Keratinocyte (primary cell): ENCODE measurements around the gene LCTL. TPM values are rescaled to one million over a fixed set of nuclear protein-coding genes. Genes with fewer than 3 reads are reported as not detected.

Experiments used
- DNase-seq: peaks from one replicate; pipeline ENCODE4 v3.0.0-alpha.2; 2011; ENCODE audit warnings: low read depth, missing footprints, low spot score
- FAIRE-seq: peaks from 2 replicates; lab custom pipeline; 2011; peaks lifted over from hg19 to GRCh38; lab: Jason Lieb, UNC
- H2AFZ ChIP-seq: 2 replicates; pipeline ENCODE4 v1.6.0; 2012; ENCODE audit warnings: low read length, control low read depth, inconsistent platforms; ENCODE audit not compliant: control insufficient read depth
- H3K27ac ChIP-seq: 2 replicates; pipeline ENCODE4 v1.5.1; 2011; ENCODE audit warnings: low read length; ENCODE audit not compliant: control insufficient read depth, insufficient read depth
- H3K27me3 ChIP-seq: 3 replicates; pipeline ENCODE4 v1.6.0; 2011; ENCODE audit warnings: low read length; ENCODE audit not compliant: control insufficient read depth, insufficient read depth; ENCODE audit errors: extremely low read depth
- H3K36me3 ChIP-seq, 2 experiments: 2 replicates in 1 of 2; 3 replicates in 1 of 2; pipeline ENCODE4 v1.5.1; 2011; ENCODE audit warnings: low read length in 2 of 2, mild to moderate bottlenecking in 1 of 2; ENCODE audit not compliant: control insufficient read depth in 2 of 2, insufficient read depth in 2 of 2; ENCODE audit errors: extremely low read depth in 1 of 2
- H3K4me1 ChIP-seq: 3 replicates; pipeline ENCODE4 v1.5.1; 2011; ENCODE audit warnings: low read length; ENCODE audit not compliant: control insufficient read depth, insufficient read depth; ENCODE audit errors: extremely low read depth
- H3K4me2 ChIP-seq: 3 replicates; pipeline ENCODE4 v1.6.0; 2011; ENCODE audit warnings: low read depth, low read length; ENCODE audit not compliant: control insufficient read depth, insufficient read depth; ENCODE audit errors: extremely low read depth
- H3K4me3 ChIP-seq, 3 experiments: fragments of 200-600 bp in 1 of 3; sonication (generic) in 1 of 3; 2 replicates in 2 of 3; 3 replicates in 1 of 3; pipeline ENCODE4 v1.5.1; 2011 to 2016; ENCODE audit warnings: low read length in 3 of 3, mild to moderate bottlenecking in 3 of 3, control low read depth in 2 of 3, inconsistent platforms in 1 of 3, low read depth in 1 of 3, mixed read lengths in 1 of 3, mixed run types in 1 of 3, moderate library complexity in 1 of 3; ENCODE audit not compliant: control insufficient read depth in 2 of 3, insufficient read depth in 2 of 3; ENCODE audit errors: extremely low read depth in 1 of 3
- H3K79me2 ChIP-seq: 2 replicates; pipeline ENCODE4 v1.6.0; 2012; ENCODE audit warnings: low read length; ENCODE audit not compliant: control insufficient read depth, insufficient read depth
- H3K9ac ChIP-seq: 3 replicates; pipeline ENCODE4 v1.6.0; 2011; ENCODE audit warnings: low read length; ENCODE audit not compliant: control insufficient read depth, insufficient read depth; ENCODE audit errors: extremely low read depth
- H3K9me1 ChIP-seq: 3 replicates; pipeline ENCODE4 v1.6.0; 2011; ENCODE audit warnings: low read length; ENCODE audit not compliant: control insufficient read depth, insufficient read depth; ENCODE audit errors: extremely low read depth
- H3K9me3 ChIP-seq: 2 replicates; pipeline ENCODE4 v1.5.1; 2012; ENCODE audit warnings: low read depth, low read length; ENCODE audit not compliant: control insufficient read depth
- H4K20me1 ChIP-seq: 3 replicates; pipeline ENCODE4 v1.6.0; 2011; ENCODE audit warnings: low read length; ENCODE audit not compliant: control insufficient read depth, insufficient read depth; ENCODE audit errors: extremely low read depth
- EZH2 ChIP-seq: IDR thresholded peaks from one replicate; pipeline ENCODE4 v1.6.1; 2012; ENCODE audit warnings: inconsistent platforms, mild to moderate bottlenecking, low read length, moderate library complexity
- dilution Hi-C: fragments of 300-500 bp; cut with MboI; formaldehyde crosslinking; loops from one replicate; pipeline ENCODE4 v1.7.0; 2020; ENCODE audit warnings: low sequenced_read_pairs; ENCODE audit not compliant: extremely low pct_ligation_motif_present
- polyA plus RNA-seq, 5 experiments: library from polyadenylated mRNA; depleted of rRNA in 3 of 5; stranded (reverse) in 3 of 5; stranded (forward) in 1 of 5; unstranded in 1 of 5; fragments of >200 nt; gene quantifications; 1 replicate in 1 of 5; 2 replicates in 3 of 5; 3 replicates in 1 of 5; pipeline versions ENCODE4 v1.2.1 to v1.2.3, GENCODE V29; 2011 to 2012; ENCODE audit warnings: missing spikeins in 2 of 5, low read depth in 1 of 5, low replicate concordance in 1 of 5
- TF ChIP-seq, protein P1 (sequence below), 3 experiments: IDR thresholded peaks in 1 of 3; conservative IDR thresholded peaks in 1 of 3; optimal IDR thresholded peaks in 1 of 3; 2 replicates in 2 of 3; 3 replicates in 1 of 3; pipeline versions ENCODE3 to v1.5.1; 2011; ENCODE audit warnings: low read length in 3 of 3, mild to moderate bottlenecking in 3 of 3, moderate library complexity in 2 of 3, control low read depth in 1 of 3, inconsistent platforms in 1 of 3; ENCODE audit not compliant: insufficient read depth in 2 of 3; ENCODE audit errors: extremely low read depth in 1 of 3

LCTL gene
- polyA plus RNA-seq, 1 donor (not counting 4 experiments of a cell fraction or from before 2014, with no cell fraction given) = 0.38 TPM

DNA sequence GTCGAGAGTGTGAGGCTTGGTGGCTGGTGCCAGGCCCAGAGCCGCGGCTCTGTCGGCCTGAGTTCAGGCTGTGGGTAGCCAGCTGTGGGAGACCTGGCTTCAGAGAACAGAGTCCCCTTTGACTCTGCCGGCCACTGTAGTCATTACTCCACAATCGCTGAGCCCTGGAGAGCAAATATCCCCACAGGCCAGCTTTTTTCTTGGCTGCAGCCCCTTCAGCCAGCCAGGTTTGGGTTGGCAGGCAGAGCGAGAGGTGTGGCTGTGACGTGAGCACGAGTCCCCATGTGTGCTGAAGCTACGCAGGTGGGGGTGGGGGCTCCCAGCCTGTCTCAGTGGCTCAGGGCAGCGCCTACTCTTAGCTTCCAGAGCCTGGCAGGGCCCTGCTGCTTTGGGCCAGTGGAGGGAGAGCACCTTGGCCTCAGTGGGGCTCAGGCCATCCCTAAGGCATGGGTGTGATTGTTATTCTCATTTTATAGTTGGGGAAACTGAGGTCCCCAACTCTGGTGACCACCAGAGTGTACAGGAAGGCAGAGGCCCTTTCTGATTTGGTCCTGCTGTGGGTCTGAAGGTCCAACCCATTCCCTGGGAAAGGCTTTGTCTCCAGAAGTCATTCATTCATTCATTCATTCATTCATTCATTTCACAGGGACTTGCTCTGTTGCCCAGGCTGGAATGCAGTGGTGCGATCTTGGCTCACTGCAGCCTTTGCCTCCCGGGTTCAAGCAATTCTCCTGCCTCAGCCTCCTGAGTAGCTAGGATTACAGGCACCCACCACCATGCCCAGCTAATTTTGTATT lies 45.7 kb upstream of the LCTL start:
- DNase-seq (no peak), FAIRE-seq (no peak)
- H2AFZ ChIP-seq = no peak overlapping the region

DNA sequence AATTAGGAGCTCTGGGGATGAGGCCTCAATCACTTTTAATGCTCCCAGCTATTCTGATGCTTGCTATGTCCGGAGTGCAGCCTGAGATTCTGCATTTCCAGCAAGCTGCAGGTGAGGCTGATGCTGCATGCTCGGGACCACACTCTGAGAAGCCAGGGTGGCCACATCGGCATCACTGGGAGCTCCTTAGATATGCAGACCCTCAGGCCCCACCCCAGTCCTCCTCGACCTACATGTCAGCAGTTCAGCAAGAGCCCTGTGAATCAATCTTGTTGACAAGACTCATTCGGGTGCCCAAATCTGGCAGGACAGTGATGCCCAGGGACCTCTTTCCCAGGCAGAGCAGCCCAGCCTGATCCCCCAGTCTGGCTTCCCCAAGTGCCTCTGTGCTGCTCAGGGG lies 44.1 kb upstream of the LCTL start:
- FAIRE-seq = no peak
- no peaks in the 10 kb centered on the region for H3K36me3 ChIP-seq
- H3K27me3 ChIP-seq = peaks cover 3% of the 10 kb centered on the region
- no peaks in the 10 kb centered on the region for H3K79me2 ChIP-seq
- H3K9me1 ChIP-seq = no peaks in the 10 kb centered on the region
- H3K4me2 ChIP-seq = no peak overlapping the region
- H3K27ac ChIP-seq = no peak overlapping the region
- dilution Hi-C loops = no loop called here
- H2AFZ ChIP-seq = no peak overlapping the region
- DNase-seq = no peak
- H3K4me3 ChIP-seq = no peak overlapping the region
- TF ChIP-seq, protein P1, sequence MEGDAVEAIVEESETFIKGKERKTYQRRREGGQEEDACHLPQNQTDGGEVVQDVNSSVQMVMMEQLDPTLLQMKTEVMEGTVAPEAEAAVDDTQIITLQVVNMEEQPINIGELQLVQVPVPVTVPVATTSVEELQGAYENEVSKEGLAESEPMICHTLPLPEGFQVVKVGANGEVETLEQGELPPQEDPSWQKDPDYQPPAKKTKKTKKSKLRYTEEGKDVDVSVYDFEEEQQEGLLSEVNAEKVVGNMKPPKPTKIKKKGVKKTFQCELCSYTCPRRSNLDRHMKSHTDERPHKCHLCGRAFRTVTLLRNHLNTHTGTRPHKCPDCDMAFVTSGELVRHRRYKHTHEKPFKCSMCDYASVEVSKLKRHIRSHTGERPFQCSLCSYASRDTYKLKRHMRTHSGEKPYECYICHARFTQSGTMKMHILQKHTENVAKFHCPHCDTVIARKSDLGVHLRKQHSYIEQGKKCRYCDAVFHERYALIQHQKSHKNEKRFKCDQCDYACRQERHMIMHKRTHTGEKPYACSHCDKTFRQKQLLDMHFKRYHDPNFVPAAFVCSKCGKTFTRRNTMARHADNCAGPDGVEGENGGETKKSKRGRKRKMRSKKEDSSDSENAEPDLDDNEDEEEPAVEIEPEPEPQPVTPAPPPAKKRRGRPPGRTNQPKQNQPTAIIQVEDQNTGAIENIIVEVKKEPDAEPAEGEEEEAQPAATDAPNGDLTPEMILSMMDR (optimal IDR thresholded peaks at IDR 0.05 in 1 of 3, IDR thresholded peaks at IDR 0.05 in 1 of 3, conservative IDR thresholded peaks at IDR 0.05 in 1 of 3; ENCODE audit: extremely low read depth in 1 of 3, insufficient read depth in 2 of 3, low read length in 3 of 3) = no peak
- no peak for TF ChIP-seq EZH2
- H3K4me1 ChIP-seq = no peaks in the 10 kb centered on the region
- H3K9ac ChIP-seq = no peak overlapping the region
- H4K20me1 ChIP-seq = no peaks in the 10 kb centered on the region
- H3K9me3 ChIP-seq = no peaks in the 10 kb centered on the region

More for the DNA sequence above, 45.7 kb upstream of the LCTL start:
- Histone ChIP-seq H3K4me2 (no peak overlapping the region), H4K20me1 (no peaks in the 10 kb centered on the region), H3K9me3 (no peaks in the 10 kb centered on the region), H3K27ac (no peak overlapping the region), H3K36me3 (no peaks in the 10 kb centered on the region), H3K79me2 (no peaks in the 10 kb centered on the region), H3K4me1 (no peaks in the 10 kb centered on the region), H3K4me3 (no peak overlapping the region), H3K9me1 (no peaks in the 10 kb centered on the region), H3K27me3 (peaks cover 3% of the 10 kb centered on the region), H3K9ac (no peak overlapping the region)
- dilution Hi-C loops = no loop called here
- TF ChIP-seq, protein P1 (optimal IDR thresholded peaks at IDR 0.05 in 1 of 3, IDR thresholded peaks at IDR 0.05 in 1 of 3, conservative IDR thresholded peaks at IDR 0.05 in 1 of 3; ENCODE audit: extremely low read depth in 1 of 3, insufficient read depth in 2 of 3, low read length in 3 of 3) = no peak
- no peak for TF ChIP-seq EZH2
